Fibroblast of gingiva (primary cell): ENCODE measurements around the gene AP5B1.

ENCODE experiments used
- DNase-seq: peaks from one replicate; pipeline ENCODE4 v3.0.0-alpha.2; 2011; ENCODE audit warnings: low read depth

Gene AP5B1

DNA sequence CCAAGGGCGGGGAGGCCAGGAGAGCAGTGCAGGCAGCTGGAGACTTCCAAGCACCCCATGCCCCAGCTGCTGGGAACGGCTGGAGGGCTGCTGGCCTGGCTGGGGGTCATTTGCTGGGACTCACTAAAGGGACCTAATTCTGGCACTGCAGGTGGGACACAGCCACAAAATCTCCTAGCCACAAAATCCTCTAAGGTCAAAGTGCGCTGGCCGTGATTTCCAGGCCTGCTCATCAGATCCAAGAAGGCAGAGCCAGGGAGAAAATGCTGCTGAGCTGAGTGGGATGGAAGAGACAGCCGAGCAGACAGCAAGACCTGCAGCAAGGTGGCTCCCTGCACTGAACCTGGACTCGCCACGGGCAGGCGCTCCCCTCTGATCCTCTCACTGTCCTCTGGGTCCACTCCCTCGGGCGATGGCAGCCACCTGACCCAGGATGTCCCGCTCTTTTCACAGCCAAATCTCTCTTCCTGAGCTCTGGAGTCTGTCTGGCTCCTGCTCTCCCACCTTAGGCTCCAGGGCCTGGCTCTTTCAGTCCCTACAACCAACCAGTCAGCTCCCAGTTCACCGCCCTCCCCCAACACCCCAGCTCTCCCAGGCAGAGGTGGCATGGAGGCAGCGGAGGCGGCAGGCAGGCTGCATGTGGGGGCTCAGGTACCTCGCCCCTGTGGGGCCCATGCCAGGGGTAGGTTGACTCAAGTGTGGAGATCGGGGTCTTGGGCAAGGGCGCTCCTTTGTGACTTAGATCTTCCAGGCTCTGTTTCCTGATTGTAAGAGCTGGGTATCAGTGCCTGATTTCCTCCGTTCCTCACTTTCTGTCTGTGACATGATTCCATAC, 20.6 kb upstream of the AP5B1 start:
- no peak for DNase-seq

DNA sequence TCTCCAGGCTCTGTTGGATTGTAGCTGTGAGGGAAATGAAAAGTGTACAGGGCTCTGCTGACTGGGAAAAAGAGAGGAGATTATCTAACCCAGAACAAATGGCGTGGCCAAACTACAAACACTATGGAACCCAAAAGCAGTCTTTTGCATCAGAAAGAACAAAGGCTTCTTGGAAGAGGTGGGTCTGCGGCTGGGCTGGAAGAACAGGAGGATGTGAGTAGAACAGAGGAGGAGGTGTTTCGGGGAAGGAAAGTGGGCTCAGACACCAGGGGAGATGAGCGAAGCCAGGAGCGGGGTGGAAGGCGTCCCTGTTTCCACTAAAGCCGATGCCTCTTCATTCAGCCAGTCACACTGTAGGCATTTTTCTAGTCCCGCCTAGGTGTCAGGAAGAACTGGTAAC, 18.1 kb upstream of the AP5B1 start:
- DNase-seq: no peak

DNA sequence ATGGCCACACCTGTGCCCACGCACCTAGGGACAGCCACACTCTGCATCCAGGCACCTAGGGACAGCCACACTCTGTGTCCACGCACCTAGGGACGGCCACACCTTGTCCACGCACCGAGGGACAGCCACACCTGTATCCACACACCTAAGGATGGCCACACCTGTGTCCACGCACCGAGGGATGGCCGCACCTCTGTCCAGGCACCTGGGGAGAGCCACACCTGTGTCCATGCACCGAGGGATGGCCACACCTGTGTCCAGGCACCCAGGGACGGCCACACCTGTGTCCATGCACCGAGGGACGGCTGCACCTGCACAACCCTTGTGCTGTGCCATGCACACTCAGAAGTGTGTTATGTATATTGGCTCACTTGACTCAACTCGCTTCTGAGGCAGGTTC, 16.9 kb upstream of the AP5B1 start:
- DNase-seq: no peak

DNA sequence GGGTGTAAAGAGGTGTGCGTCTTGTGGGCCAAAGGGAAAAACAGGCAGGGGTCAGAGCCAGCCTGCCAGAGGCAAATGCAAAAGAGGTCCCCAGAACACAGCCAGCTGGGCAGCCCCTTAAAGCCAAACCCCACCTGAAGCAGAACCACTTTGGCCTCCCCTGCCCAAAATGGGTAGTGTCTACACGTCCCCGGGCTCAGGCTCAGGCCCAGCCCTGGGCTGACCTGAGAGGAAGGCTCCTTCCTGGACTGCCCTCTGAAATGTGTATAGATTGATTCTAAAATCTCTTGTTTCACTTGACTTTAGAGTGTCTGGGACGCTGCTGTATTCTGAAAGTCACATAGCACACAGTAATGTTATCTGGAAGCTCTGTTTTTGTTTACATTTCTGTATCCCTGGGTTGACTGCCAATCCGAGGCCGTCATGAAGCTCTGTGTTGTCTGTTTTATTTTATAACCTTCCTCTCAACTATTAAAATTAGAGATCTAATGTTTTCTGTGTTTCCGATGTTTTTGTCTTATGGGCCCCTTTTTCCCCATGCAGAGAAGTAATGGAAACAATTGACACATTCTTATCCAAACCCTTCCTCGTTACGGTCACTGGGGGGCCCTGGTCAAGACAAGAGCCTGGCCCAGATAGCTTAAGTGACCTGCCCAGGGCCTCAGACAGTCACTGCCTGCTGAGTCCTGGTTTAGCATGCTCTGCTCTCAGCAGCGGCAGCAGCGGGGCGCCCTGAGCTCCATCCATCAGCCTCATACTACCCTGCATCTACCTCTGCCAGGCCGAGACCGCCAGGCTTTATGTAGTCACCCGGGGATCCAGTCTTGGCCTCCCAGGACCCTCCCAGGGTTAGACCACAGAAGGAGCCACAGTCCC, 16.2 kb upstream of the AP5B1 start:
- no peak for DNase-seq

DNA sequence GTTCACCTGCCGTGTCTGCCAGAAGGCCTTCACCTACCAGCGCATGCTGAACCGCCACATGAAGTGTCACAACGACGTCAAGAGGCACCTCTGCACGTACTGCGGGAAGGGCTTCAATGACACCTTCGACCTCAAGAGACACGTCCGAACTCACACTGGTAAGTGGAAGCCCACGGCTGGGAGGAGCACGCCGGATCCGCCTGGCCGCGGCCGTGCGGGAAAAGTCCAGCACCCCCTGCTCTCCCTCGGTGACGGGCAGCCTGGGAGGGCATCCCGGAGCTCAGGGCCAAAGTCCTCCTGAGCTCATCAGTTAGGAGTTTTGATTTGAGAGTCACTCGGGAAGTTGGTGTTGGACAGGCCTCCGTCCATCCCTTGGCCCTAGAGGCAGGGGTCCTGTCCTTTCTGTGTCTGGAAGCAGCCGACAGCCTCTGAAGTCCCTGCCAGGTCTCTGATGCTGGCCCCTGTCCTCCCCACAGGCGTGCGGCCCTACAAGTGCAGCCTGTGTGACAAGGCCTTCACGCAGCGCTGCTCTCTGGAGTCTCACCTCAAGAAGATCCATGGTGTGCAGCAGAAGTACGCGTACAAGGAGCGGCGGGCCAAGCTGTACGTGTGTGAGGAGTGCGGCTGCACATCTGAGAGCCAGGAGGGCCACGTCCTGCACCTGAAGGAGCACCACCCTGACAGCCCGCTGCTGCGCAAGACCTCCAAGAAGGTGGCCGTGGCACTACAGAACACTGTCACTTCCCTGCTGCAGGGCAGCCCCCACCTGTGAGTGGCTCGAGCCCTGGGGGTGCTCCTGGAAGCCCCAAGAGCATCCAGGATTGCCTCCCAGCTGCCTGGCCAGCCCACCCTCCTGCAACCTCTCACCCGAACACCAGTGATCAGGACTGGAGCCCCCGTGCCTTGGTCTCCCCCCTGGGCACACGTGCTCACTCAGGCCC, 14.1 kb upstream of the AP5B1 start:
- DNase-seq: no peak

DNA sequence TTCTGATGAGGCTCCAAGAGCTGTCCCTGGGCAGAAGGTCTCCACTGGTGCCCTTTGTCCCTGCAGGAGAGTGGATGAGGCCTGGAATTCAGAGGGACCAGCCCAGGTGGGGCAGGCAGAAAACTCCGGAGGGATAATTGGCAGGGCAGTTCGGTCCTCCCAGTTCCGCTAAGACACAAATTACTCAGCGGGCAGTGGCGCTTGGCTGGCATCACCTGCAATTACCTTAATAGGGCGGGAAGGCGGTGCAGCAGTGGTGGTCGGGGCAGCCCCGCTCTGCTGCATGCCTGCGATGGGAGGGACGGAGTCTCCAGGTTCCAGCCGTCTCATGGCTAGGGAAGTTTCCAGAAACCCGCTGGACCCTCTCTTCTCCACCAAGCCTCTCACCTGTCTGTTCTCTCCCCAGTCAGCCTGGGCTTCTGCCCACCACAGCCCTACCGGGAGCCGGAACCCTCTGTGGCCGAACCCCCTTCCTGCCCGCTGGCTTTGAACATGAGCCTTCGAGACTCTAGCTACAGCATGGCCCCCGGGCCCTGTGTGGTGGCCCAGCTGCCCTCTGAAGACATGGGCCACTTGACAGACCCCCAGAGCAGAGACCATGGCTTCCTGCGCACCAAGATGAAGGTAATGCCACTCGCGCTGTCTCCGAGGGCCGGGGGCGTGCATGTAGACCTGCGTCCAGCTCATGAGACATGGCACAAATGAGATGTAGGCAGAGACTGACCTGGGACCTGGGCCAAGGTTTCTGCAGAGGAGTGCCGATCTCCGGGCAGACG, 13.0 kb upstream of the AP5B1 start:
- no peak for DNase-seq

DNA sequence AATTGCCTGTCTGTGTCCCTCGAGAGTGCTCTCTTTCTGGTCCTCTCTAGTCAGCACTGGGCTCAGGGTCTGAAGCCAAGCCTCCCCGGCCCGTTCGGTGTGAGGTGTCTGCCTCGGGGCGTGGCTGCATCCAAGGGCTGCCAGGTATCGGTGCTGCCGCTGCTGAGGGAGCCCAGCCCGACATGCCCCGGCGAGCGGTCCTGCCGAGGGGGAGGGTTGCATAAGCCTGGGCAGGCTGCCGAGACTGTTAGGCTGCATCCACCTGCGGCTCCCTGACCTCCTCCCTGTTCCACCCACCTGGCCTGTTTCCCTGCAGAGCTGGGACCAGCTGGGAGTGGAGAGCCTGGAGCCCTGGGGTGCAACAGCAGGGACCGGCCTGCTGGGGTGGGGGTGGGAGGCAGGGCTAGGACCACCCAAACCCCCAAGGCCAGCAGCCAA, 12.4 kb upstream of the AP5B1 start:
- DNase-seq: no peak

DNA sequence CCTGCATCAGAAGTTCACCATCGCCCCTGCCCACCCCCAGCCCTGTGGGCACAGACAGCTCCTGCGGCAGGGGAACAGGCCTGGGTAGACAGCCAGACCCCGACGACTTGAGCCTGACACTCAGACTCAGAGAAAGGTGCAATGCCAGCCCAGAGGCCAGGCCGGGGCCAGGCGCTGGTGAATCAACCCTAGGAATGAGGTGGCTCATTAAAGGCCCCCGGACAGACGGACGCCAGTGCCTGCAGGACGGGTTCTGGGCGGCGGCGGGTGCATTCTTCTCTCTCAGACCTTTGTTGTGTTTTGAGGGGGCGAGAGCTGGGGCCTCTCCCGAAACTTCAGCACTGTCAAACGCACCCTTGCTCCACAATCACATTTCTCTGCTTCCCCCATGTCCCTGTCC, 11.7 kb upstream of the AP5B1 start:
- no peak for DNase-seq

DNA sequence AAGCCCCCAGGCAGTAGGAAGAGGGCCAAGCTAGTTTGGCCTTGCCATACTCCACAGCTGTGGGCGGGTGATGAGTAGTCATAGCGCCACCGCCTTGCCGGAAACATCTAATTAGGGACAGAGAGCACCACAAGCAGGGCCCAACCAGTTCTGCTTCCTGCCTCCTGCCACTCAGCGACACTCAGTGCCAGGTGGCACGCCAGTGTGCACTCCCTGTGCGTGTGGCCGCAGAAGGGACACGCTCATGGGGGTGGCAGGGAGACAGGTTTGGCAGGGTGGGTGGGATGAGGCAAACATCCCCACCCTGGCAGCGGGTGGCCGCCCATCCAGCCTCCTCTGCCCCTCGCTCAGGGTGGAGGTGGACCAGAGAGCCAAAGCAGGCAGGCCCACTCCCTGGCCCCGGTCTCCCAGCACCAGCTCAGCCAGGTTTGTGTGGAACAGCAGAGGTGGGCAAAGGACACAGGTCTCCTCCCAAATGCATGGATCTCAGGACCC, 11.0 kb upstream of the AP5B1 start:
- DNase-seq: no peak

DNA sequence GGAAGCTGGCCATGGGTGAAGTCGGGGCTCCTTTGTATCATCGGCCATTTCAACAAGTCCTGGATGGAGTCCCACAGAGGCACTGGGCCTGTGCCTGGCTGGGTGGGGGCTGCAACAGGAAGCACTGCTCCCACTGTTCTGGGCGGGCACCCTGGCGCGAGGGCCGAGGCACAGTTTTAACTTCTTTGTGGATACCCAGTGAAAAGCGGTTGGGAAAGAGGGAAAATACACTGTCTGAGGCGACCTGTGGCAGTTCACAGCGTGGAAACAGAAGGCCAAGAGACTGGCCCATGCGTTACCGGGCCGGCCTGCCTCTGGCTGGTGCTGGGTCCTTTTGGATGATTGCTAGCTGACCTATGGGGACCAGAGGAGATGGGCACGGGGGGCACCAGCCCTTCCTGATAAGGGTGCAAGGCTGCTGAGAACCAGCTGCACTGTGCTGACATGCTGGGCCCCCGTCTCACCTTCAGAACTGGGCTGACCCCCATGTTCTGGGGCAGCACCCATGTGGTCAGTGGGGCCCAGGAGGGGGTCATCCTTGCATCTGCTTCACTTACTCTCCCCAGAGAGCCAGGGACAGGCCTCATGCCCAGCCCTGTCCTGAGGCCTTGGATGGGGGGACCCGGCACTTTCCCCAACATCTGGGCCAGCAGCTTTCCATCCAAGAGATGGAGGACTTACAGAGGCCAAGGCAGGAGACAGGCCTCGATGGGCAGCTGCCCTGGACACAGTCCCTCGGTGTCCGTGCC, 10.3 kb upstream of the AP5B1 start:
- no peak for DNase-seq

DNA sequence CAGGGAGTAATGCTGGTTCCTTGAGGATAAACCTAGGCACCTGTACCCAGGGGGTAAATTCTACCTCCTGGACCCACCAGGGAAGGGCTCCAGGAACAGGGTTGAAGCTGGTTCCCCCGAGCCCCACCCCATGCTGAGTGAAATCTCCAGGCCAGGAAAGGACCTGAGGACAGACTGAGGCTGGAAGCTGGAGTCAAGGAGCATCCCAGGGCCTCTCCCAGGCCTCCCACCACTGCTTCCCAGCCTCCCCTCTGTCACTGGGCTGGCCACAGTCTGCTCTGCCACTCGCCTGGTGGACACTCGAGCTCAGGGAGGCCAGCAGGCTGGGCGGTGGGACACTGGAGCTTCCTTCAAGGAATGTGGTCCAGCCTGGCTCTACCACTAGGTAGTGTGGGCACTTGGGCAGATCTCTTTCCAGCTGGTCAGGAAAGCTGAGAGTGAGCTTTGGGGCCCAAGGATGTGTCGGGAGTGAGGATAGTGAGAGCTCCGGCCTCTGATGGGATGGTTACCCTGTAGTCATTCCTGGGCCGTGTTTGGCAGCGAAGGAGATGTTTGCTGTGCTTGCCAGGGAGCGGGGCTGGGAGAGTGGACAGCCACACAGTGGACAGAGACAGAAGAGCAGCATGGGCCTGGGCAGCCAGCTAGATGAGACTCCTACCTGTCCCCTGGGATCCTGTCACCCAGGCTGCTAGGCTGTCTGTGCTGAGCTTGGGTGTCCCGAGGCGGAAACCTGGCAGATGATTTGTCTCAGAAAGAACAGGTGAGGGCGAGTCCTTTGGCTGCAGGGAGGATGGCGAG, 9.5 kb upstream of the AP5B1 start:
- DNase-seq: no peak

DNA sequence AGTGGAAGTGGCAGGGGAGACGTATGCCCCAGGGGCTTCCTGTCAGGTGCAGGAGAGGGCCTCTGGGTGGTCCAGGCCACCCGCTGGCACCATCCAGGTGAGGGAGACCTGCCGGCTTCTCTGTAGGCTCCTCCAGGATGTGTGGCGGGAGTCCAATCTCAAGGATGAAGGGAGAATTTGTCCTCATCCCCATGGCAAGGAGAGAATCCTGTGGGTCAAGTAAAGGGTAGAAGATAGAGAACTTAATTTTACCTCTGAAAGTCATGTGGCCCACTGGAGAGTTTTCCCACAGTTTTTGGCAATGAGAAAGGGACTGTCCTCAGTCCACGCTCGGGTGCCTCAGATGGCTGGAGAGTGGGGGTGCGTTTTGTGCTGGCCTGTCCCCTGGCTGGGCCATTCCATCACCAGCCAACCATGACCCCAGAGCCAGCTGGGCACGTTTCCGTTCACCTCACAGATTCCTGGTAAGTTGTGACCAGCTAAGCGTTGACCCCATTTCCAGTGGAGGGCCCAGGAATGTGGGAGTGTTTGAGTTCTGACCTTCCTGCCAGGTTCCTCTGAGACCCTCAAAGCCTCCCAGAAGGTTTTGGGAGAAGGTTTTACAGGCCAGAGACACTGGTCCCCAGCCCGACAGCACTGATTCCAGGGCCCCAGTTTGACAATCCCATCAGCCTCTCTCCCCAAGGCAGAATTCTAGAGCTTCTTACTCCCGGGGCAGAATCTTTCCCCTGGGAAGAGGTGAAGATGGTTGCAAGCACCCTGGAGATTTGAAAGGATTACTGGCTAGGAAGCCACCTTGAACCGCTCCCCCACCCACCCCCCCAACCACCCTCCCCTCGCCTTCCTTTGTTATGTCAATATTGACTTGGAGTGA, 8.7 kb upstream of the AP5B1 start:
- no peak for DNase-seq

DNA sequence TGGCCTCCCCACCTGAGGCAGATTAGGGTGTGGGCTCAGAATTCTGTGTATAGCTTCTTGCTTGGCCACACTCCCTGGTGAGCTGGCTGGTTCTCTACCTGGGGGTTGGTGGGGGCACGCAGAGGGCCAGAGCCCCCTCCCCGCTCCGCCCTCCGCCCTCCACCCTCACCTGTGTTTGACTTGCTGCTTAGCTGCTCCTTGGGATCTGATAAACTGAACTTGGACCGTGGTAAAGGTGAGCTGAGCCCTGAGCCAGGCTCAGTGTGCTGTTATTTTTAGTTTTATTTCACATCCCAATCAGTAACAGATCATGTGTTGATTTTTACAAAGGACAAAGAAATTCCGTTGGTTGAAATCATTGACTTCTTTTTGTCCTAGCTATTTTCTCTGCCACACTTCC, 8.0 kb upstream of the AP5B1 start:
- DNase-seq: no peak

DNA sequence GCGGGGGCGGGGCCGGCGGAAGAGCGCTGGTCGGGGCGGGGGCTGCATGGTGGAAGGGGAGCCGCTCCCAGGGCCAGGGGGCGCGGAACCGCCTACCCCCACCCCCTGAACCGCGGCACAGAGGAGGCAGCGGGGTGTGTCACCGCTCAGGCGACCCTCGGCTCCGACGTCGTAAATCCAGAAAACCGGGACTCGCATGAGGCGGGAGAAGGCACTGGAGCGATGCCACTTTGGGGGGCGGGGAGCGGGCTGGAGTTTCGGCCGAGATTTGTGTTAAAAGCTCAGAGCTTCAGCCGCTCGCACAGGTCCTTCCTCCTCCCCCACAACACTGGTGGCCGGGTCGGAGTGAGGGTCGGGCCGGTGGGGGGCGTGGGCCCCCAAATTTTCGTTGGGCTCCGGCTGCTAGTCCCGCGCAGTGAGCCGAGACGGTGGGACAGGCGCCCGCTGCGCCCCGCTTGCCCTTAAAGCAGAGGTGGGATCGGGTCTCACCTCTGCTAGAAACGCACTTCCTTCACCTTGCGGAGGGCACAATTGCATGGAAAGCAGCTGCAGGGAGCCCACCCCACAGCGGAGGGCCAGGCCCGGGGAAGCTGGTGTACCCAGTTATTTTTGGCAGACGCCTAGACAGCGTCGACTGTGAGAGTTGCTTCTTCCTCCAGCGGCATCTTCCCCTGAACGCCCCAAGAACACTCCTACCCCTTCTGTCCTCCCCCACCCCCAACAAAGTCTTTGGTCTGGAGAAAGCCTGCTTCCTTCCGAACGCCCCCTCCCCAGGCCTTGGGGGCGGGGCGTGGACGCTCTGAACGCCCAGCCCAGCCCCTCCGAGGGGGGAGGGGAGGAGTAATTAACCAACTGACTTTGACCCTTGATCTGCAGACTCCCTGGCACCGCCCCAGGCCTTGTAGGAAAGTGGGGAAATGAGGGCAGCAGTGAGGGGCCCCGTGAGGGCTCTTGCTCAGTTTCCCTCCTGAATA, 7.2 kb upstream of the AP5B1 start:
- DNase-seq: no peak

DNA sequence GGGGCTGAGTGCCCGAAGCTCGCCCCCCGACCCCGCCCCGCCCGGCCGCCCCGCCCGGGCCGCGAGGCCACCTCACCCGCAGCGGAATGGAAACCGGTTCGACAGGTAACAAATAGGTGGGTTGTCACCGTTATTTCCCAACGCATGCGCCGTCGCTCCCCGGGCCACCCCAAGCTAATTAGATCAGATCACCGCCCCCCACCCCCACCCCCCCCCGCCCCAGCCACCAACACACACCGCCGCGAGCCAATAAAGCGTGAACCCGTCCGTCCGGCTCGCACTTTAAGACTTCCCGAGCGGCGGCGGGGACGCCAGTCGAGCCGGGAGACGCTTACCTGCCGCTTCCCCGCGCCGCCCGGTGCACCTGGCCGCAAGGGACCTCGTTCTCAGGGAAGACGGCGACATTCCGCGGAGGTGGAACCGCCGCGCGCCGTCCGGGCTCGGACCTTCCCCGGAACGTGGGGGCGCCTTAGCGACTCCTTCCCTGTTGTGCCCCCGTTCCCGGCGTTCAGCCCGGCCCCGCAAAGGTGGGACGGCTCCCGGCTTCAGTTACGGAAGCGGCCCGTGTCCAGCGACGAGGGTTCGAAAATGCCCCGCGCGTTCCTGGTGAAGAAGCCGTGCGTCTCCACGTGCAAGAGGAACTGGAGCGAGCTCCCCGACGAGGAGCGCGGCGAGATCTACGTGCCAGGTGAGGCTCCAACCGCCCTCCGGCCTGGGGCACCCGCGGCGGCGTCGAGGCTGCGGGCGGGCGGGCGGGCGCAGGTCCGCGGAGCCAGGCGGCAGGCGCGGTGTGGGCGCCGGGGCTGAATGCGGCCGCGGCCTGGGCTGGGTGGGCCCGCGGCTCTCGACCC, 6.2 kb upstream of the AP5B1 start, which contains the start of gene OVOL1:
TSS of gene OVOL1 (plus strand) at position 278 of the 851 bp plus-strand sequence. CDS start at position 589, 311 bp downstream.
- no peak for DNase-seq
